GM19463 (cell line): ENCODE results near the gene TSSK2.

Source experiments
- ATAC-seq: cut with Tn5 transposase; IDR thresholded peaks from one replicate; pipeline ENCODE4 v1.9.1; 2021; ENCODE audit warnings: mild to moderate bottlenecking, moderate library complexity; ENCODE audit not compliant: unreplicated experiment

TSSK2 gene

GRCh38 chr22:19122752-19123492 lies 8.2 kb upstream of the TSSK2 start:
- ATAC-seq = no peak

GRCh38 chr22:19123936-19124335 lies 7.2 kb upstream of the TSSK2 start:
- ATAC-seq = no peak

GRCh38 chr22:19124377-19124776 lies 6.7 kb upstream of the TSSK2 start:
- no peak for ATAC-seq

DNA sequence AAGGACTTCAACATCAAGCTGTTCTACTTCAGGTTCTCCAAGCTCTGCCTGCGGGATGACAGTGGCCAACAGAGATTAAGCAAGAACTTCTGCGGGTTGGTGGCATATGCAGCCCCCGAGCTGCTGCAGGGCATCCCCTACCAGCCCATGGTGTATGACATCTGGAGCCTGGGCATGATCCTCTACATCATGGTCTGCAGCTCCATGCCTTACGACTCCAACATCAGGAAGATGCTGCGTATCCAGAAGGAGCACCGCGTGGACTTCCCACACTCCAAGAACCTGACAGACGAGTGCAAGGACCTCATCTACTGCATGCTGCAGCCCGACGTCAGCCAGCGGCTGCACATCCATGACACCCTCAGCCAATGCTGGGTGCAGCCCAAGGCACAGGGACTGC lies 6.1 kb upstream of the TSSK2 start:
- ATAC-seq = no peak

DNA sequence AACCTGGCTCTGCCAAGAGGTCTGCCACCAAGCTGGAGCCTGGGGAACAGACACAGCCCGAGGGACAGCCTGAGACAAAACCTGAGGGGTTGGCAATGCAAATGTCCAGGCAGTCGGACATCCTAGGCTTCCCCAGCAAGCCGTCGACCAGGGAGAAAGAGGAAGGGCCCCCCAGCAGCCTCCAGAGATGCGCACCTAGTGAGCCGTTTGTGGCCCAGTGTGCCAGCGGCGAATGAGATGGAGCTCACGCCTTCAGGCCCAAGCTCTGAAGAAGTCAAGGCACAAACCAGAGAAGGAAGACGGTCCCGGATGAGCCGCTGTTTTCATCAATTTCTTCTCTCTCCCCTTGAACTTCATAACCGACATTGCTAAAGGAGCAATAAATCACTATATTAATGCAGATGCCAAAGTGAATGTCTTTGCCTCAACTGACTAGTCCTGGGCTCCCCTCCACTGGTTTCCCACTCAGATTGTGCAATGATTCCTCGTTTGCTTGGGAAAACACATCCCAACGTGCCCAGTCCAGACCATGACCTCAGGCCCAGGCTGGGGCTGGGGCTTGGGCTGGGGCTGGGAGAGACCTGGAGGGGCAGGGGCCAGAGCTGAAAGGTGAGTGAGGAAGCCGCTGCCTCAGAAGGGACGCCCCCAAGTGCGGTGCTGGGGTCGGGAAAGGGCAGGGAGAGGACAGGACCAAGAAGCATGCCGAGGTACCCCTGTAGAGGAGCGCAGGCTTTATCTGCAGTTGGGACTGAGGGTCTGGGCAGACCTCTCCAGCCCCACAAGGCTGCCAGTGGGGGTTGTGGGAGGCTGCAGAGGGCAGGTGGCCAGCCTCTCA lies 5.4 kb upstream of the TSSK2 start:
- ATAC-seq = no peak

GRCh38 chr22:19126309-19127273 lies 4.5 kb upstream of the TSSK2 start:
- no peak for ATAC-seq

GRCh38 chr22:19127329-19128008 lies 3.6 kb upstream of the TSSK2 start:
- no peak for ATAC-seq

DNA sequence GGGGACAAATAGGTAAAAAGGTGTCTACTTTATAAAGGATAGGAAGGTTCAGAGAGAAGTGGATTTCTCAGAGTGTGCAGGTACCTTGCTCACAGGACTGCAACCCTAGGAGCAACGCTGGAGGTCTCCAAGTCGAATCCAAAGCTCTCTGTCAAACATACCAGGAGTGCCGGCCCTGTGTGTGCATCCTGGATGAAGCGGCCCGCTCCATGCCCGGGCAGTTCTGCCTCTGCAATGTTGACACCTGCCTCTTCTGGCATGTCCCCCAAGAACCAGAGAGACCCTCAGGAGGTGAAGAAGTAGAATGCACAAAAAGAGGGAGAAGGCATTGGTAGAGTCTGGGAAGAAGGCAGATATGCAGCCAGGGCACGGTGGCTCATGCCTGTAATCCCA lies 3.1 kb upstream of the TSSK2 start:
- ATAC-seq = no peak

DNA sequence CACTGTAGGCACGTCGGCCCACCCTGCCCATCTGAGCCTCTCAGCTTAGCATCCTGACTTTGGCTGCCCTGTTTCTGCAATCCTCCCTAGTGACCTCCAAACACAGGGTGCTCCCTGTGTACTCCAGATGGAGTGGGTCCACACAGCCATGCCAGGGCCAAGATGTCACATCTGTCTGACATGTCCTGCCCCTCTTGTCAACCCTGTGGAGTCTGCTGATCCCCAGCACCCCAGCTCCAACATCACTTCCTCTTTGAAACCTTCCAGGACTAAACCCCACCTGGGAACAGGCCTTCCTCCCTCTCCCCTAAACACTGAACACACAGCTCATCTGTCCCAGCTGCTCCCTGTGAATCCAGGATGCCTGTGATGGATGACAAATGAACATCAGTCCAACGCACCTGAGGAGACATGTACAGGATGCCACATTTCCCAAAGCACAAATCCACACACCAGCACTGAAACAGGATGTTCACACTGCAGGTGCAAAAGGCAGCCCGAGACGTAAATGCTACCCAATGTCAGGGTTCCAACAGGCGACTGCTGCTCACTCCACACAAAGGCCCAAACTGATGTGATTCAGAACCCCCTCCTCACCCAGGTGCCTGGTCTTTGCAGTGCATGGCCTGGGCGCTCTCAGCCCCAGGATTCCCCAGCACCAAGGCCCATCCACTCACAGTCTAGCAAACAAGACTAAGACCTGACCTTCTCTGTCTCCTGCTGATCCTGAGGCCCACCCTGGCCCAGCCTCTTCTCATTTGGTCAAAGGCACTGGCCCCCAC lies 2.0 kb upstream of the TSSK2 start:
- no peak for ATAC-seq

- ATAC-seq = no peak
Observed at GRCh38 chr22:19129871-19130270, 1.2 kb upstream of the TSSK2 start.

DNA sequence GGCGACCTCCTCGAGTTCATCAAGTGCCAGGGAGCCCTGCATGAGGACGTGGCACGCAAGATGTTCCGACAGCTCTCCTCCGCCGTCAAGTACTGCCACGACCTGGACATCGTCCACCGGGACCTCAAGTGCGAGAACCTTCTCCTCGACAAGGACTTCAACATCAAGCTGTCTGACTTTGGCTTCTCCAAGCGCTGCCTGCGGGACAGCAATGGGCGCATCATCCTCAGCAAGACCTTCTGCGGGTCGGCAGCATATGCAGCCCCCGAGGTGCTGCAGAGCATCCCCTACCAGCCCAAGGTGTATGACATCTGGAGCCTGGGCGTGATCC lies 542 bp downstream of the TSSK2 start:
- no peak for ATAC-seq

DNA sequence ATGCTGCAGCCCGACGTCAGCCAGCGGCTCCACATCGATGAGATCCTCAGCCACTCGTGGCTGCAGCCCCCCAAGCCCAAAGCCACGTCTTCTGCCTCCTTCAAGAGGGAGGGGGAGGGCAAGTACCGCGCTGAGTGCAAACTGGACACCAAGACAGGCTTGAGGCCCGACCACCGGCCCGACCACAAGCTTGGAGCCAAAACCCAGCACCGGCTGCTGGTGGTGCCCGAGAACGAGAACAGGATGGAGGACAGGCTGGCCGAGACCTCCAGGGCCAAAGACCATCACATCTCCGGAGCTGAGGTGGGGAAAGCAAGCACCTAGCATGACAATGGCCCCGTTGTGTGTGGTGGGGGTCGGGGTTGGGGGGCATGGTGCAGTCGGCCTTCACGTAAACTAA lies 1.0 kb downstream of the TSSK2 start:
- no peak for ATAC-seq

DNA sequence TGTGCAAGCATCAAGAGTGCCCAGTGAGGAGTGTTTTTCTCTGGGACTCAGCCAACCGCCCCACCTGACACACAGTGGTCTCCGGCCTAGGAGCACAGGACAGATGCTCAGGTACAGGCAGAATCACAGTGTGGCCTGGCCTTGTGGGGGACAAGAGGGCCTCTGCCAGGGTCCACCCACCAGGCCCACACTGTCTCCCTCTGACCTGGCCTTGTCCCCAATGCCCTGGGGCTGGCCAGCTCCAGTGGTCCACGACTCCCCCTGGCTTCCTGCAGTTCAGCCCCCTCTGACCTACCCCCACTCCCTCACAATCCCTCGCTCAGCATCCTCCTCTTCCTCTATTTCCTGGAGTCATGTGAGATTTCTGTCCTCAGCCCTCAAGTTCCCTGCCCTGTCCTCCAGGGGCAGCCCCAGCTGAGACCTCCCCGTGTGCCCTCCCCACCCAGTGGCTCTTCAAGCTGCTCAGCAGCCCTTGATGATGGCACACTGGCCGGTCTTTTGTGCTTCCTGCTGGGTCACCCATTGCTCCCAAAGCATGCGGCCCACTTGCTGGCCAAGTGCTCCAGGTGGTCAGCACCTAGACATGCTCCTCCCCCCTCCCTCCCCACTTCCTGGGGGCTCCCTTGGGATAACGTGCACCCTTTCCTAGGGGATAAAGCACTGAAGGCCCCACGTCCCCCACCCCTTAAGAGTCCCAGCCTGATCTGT lies 1.7 kb downstream of the TSSK2 start:
- ATAC-seq = no peak

DNA sequence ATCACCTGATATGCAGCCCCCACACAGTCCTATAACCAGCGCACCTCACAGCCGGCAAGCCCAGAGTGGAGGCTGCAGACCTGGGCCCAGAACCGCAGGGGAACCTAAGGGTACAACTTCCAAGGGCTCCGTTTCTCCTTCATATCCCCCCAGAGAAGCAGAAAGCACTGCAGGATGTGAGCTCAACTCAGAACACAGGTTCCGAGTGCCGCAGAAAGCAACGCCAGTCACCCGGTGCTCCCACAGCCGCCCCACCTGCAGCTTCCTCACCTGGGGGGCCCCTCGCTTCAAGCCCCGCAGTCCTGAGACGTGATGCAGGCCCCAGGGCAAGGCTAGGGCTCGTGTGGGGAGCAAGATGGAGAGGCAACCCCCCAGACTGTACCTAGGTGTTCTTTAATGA lies 2.5 kb downstream of the TSSK2 start:
- ATAC-seq = no peak

GRCh38 chr22:19134176-19134831 lies 3.2 kb downstream of the TSSK2 start:
- no peak for ATAC-seq

GRCh38 chr22:19134874-19135273 lies 3.8 kb downstream of the TSSK2 start:
- no peak for ATAC-seq

DNA sequence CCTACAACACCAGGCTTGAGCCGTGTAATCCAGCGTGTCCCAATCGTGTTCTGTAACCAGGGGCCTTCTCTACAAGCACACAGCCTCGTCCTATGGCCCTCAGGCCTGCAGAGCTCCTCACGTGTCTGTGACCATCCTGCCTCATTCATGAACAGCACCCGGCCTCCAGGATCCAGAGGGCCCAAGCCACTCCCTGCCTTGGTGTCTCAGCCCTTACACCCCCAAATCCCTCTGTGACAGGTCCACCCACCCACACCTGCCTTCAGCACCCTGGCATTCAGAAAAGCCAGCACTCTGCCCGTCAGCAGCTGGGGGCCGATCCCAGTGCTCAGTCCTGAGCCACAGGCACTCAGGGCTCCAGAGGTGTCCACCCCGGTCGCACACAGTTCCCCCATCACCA lies 5.8 kb downstream of the TSSK2 start:
- ATAC-seq = no peak

DNA sequence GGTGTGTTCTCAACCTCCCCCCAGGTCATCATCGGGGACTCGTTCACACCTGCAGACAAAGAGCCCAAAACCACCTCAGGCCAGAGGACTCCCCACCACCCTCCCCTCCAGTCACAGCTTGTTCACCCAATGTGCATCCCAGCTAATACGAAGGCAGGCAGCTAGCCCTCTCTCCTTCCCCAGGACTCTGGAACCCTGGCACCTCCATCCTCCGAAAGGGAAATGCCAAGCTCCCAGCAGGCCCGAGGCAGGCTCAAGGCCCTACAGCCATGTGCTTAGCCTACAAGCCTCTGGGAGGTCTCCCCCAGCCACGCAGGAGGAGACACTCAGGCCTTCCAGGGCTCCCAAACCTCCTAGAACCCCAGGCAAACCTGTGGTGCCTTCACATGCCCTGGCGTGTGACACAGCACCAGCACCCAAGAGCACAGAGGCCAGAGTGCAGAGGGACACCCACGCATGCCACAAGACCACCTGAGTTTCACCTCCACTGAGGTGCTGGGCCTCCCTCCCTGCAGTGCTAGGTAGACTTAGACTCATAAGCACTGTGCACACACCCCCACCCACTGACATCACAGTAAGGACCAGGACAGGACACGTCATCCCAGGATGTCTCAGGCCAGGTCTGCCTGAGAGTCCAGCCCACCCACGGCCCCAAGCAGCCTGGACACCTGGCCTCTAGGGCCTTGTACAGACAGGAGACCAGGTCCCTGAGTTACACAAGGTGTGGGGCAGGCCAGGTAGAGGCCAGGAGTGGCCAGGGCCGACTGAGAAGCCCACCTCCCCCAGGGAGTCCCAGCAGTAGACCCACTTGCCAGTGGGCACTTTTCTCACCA lies 6.5 kb downstream of the TSSK2 start:
- no peak for ATAC-seq
